Measurements from ENCODE around the gene SLC23A2.

Gene SLC23A2

GRCh38 chr20:4962241-4962855 lies 39.0 kb downstream of the SLC23A2 start:
- DNase-seq = no peak

- no peak for DNase-seq
Observed at GRCh38 chr20:4961746-4962145, 39.6 kb downstream of the SLC23A2 start.

GRCh38 chr20:4959592-4959991 lies 41.7 kb downstream of the SLC23A2 start:
- no peak for DNase-seq

GRCh38 chr20:4957939-4958362 lies 43.4 kb downstream of the SLC23A2 start:
- DNase-seq = peak in 1 of 2 experiments; percentile 13

- no peak for DNase-seq
Observed at GRCh38 chr20:4957187-4957586, 44.1 kb downstream of the SLC23A2 start.

- DNase-seq = peak; percentile 10 to 12
Observed at GRCh38 chr20:4956200-4956810, 45.0 kb downstream of the SLC23A2 start.

GRCh38 chr20:4953881-4954280 lies 47.4 kb downstream of the SLC23A2 start:
- no peak for DNase-seq

- DNase-seq = no peak
Observed at GRCh38 chr20:4952229-4952628, 49.1 kb downstream of the SLC23A2 start.

GRCh38 chr20:4951299-4951698 lies 50.0 kb downstream of the SLC23A2 start:
- no peak for DNase-seq

- DNase-seq = no peak
Observed at GRCh38 chr20:4950841-4951240, 50.5 kb downstream of the SLC23A2 start.

- DNase-seq = no peak
Observed at GRCh38 chr20:4950437-4950836, 50.9 kb downstream of the SLC23A2 start.

- no peak for DNase-seq
Observed at GRCh38 chr20:4949833-4950178, 51.5 kb downstream of the SLC23A2 start.

- no peak for DNase-seq
Observed at GRCh38 chr20:4947817-4948559, 53.3 kb downstream of the SLC23A2 start.

- DNase-seq = no peak
Observed at GRCh38 chr20:4946986-4947385, 54.3 kb downstream of the SLC23A2 start.

GRCh38 chr20:4946585-4946984 lies 54.7 kb downstream of the SLC23A2 start:
- no peak for DNase-seq

- DNase-seq = peak in 1 of 2 experiments; percentile 25
Observed at GRCh38 chr20:4944518-4945313, 56.6 kb downstream of the SLC23A2 start.

GRCh38 chr20:4942331-4942730 lies 59.0 kb downstream of the SLC23A2 start:
- DNase-seq = no peak

GRCh38 chr20:4937407-4938319 lies 63.6 kb downstream of the SLC23A2 start:
- no peak for DNase-seq

GRCh38 chr20:4936851-4937406 lies 64.4 kb downstream of the SLC23A2 start:
- no peak for DNase-seq

GRCh38 chr20:4936392-4936850 lies 64.9 kb downstream of the SLC23A2 start:
- no peak for DNase-seq

- no peak for DNase-seq
Observed at GRCh38 chr20:4932061-4932460, 69.2 kb downstream of the SLC23A2 start.

All from NCI-H187 (cell line).